Stimulated activated CD8-positive, alpha-beta memory T cell treated with anti-CD3 and anti-CD28 coated beads, Interleukin-7, amount 100 ng/mL, for 4 hours (primary cell): ENCODE data around the gene CENPP.

Experiments used
- DNase-seq, 2 donors: peaks; one replicate each; pipeline ENCODE4 v3.0.0-alpha.2; 2020; ENCODE audit warnings: low read depth in 2 of 2

Gene CENPP

GRCh38 chr9:92507496-92507895 lies 181.7 kb downstream of the CENPP start:
- DNase-seq: no peak

DNA sequence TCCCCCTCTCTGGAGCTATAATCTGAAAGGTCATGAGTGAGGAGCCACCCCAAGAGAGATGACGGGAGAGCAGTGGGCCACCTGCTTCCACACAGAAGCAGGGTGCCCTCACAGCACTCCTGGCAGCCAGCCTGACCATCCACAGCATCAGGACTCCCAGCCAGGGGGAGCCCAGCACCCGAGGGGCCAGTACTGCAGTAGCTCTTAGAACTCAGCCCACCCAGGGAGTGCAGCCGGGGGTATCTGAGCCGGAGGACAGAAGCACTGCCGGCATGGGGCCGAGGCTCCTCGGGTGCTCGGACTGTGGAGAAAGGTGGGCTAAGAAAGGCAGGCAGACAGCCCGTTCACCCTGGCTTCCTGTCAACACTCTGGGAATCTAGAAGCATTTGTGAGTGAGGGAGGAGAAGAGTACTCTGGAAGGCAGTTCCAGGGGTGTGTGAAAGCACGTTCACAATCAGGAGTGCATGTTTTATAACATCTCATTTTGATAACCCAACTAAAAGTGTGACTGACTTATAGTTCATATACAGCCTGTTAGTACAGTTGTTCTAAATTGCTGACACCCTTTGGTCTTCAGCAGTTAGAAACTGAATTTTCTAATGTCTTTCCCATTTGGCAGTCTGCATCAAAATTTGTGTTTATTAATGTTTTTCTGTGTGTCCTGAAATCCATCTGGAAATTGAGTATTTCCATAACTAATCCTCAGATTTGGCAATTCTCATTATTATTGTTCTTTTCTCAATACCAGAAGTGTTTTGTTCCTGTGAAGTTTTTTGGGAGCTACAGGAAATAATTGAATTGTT lies 182.5 kb downstream of the CENPP start:
- no peak for DNase-seq

GRCh38 chr9:92509050-92509449 lies 183.3 kb downstream of the CENPP start:
- DNase-seq: no peak

GRCh38 chr9:92510747-92511146 lies 185.0 kb downstream of the CENPP start:
- no peak for DNase-seq

GRCh38 chr9:92512622-92513021 lies 186.9 kb downstream of the CENPP start:
- no peak for DNase-seq

DNA sequence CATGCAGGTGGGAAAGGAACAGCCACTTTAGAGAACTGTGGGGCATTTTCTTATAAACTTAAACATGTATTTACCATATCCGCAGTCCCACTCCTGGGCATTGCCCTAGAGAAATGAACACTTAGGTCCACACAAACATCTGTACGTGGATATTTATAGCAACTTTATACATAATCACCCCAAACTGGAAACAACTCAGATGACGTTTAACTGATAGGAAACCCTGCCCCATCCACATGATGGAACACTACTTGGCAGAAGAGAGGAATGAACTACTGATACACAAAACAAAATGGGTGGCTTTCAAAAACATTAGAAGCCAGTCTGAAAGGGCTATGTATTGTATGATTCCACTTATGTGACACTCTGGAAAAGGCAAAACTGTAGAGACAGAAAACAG lies 187.6 kb downstream of the CENPP start:
- no peak for DNase-seq

- DNase-seq: no peak
These were observed 188.9 kb downstream of the CENPP start for GRCh38 chr9:92514635-92515034.

DNA sequence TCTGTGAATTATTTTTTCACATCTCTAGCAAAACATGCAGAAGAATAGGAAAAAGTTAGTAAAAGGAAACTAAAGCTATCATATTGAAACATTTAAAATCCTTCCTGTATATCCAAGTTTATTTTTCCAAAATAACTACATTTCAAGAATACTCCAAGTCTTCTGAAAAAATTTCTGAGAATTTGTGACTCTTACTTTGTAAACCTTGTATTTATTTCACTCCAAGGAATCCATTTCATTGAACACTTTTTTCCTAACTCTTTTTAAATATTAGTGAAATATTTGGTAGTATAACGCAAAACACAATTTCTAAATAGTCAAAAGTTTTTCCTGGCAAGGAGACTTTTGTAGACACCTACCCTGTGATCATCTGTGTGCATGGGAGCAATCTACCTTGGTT lies 190.8 kb downstream of the CENPP start:
- no peak for DNase-seq

GRCh38 chr9:92517046-92517445 lies 191.3 kb downstream of the CENPP start:
- DNase-seq: no peak

GRCh38 chr9:92518199-92518598 lies 192.4 kb downstream of the CENPP start:
- DNase-seq: no peak

- no peak for DNase-seq
These were observed 195.1 kb downstream of the CENPP start for GRCh38 chr9:92520837-92521236.

GRCh38 chr9:92522983-92523970 lies 197.5 kb downstream of the CENPP start:
- no peak for DNase-seq

GRCh38 chr9:92524881-92525280 lies 199.1 kb downstream of the CENPP start:
- no peak for DNase-seq

- no peak for DNase-seq
These were observed 199.6 kb downstream of the CENPP start for GRCh38 chr9:92525306-92525705.

- DNase-seq: no peak
These were observed 201.6 kb downstream of the CENPP start for GRCh38 chr9:92527291-92527828.

DNA sequence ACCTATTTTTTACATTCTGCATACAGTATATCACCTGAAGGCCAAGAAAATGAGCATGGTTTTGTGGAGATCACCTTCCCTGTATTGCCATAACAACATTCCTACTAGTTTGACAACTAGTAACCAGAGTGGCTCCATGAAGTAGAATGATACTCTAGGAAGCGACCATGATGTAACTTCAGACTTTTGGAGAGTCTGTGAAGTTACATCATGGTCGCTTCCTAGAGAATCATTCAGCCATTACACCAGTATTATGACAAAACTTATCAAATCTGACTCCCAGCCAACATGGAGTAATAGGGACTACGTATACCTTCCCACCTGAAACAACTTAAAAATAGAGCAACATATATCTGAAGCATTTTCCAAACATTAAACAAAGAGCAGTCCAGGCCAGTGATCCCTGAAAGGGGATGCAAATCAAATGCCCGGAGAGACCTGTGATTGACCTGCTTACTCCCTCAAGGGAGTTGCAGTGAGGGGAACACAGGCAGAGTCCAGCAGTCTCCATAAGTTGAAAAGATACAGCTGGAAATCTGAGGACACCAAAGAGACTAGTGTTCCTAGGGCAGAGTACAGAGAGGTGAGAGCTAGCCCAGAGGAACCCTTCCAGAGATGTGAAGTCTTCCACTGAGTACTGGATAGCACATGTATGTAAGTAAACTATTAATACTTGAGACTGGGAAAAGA lies 202.2 kb downstream of the CENPP start:
- no peak for DNase-seq

DNA sequence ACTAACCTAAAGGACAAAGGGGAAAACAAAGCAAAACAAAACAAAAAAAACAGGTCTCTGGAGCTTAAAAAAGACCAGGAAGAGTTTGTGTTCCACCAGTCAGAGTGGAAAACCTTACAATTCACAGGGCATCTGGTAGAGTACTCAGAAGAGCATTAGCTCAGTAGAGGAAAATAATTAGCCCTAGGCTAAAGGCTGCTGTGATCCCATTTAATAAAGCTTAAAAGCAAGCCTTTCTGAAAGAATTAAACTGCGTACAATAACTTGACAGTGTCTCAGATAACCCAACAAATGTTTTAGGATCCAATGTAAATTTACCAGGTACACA lies 202.7 kb downstream of the CENPP start:
- DNase-seq: no peak

DNA sequence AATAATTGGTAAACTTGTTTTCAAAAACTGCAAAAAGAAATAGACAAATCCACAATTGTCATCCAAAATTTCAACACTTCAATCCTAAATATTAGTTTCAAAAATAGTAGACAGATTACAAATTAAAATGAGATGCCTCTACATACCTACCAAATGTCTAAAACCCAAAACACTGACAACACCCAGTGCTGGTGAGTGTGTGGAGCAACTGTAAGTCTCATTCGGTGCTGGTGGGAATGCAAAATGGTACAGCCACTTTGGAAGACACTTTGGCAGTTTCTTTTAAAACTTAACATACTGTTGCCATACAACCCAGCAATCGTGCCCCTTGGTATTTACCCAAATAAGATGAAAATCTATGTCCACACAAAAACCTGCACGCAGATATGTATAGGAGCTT lies 203.4 kb downstream of the CENPP start:
- DNase-seq: no peak

DNA sequence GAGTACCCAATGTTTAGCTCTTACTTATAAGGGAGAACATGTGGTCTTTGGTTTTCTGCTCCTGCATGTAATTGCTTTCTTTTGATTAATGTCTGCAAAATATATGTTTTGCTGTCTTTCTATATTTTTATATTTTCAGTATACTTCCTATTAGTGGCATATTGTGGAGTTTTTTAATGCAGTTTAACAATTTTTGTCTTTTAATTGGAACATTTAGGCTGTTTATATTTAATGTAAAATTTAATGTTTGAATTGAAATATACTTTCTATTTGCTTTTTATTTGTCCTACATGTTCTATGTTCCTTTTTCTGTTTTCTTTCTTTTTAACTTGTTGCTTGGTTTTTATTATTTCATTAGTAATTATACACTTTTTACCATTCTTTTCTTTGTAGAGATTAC lies 205.1 kb downstream of the CENPP start:
- DNase-seq: no peak

GRCh38 chr9:92534204-92534603 lies 208.5 kb downstream of the CENPP start:
- DNase-seq: no peak

DNA sequence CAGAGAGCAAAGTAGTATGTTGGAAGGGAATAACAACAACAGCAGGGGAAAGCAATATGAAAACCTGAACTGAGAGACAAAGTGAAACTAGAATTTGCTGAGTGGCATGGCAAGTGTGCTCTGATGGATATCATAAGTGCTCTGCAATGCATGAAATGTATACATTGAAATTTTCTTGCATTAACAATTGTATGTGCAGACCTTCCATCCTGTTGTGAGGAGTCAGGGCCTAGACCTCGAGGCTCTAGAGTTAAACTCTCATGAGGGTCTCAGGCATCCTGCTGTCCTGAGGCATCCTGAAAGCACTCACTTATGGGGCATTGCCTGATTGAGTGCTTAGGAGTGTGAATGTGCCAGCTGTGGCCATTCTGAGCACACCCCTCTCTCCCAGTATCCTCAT lies 208.9 kb downstream of the CENPP start:
- no peak for DNase-seq
